Ammon's horn (tissue), 1 donor: ENCODE results near the gene ANGPTL3.

Experiments
- DNase-seq: peaks from one replicate; pipeline ENCODE4 v3.0.0-alpha.2; 2016; ENCODE audit warnings: low spot score

Gene ANGPTL3

DNA sequence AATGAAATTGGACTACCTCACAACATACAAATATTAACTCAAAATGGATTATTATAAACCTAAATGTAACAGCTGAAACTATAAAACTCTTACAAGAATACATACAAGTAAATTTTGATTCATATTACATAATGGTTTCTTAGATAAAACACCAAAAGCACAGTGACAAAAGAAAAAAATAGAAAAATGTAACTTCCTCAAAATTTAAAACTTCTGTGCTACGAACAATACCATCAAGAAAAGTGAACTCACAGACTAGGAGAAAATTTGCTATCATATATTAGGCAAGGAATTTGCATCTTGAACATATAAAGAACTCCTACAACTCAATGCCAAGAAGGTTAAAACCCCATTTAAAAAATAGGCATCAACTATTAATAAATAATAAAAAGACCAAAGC is 31.2 kb downstream of the ANGPTL3 start:
- DNase-seq, result no peak

DNA sequence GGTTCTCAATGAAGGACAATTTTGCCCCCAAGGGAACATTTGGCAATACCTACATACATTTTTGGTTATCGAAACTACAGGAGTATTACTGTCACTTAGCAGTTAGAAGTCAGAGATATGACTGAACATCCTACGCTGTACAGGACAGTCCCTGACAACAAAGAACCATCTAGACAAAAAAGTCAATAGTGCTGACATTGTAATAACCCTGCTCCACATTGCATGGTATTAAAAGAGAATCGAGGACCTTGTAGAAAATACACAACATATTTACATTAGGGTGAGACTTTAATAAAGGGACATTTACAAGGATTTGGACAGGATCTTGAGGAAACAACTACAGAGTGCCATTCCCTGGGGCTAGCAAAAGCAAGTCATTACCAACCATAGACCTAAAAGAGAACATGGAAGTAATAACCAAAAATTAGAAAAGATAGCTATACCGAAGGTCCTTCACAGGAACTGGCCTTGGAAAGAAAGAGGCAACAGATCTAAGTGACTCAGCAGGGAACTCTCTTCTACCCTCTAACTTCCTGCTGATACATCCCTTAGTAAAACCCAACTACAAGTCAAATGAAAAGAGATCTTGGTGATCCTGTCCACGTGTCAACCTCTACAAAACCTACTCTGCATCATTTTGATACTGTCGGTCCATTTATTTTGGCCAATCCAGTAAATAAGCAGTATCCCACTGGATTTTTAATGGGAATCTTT is 40.2 kb downstream of the ANGPTL3 start:
- DNase-seq, result no peak

DNA sequence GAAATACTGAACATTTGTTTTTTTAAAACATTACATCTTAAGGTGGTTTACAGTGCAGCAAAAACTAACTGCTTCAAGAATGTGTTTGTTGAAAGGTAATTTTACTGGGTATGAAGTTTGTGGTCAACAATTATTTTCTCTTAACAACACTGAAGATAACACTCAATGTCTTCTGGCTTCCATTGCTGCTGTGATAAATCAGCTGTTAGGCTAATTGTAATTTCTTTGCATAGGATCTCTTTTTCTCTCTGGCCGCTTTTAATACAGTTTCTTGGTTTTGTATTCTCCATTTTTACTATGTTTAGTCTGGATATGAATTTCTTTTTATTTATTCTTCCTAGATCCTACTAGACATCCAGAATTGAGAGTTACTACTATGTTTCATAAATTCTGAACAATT is 46.0 kb downstream of the ANGPTL3 start:
- no peak for DNase-seq

DNA sequence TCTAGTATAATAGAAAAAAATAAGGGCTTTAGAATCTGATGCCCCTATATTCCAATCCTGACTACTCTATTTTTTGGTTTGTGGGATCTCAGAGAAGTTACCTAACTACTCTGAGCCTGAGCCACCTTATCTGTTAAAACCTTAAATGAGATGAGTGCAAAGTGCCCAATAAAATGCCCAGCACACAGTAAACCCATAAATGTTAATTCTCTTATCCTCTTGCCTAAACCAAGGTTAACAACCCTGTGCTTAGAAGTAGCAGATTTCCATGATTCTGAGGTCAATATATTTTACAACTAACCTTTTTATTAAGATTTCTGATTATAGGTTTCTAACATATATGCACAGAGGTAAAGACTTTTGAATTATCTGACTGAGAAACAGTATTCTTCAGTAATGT is 55.1 kb downstream of the ANGPTL3 start:
- no peak for DNase-seq

DNA sequence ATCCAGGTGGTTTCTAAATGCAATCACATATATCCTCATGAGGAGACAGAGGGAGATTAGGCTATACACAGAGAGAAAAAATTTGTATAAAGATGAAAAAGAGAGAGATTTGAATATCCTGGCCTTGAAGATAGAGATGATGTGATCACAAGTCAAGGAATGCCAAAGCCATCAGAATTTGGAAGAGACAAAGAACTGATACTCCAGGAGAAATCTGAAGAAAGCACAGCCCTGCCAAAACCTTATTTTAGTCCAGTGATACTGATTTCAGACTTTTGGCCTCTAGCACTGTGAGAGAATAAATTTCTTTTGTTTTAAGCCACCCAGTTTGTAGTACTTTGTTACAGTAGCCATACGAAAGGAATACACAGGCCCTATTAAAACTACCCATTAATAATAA is 57.4 kb downstream of the ANGPTL3 start:
- no peak for DNase-seq
